NCI-H2227 (cell line): Measurements from ENCODE around the gene TP53TG3F.
"Not testable (repeated sequence)": the region's sequence is repeated elsewhere in the genome, so short reads cannot be mapped to it uniquely, and the experiment has no call there.

Source experiments
- DNase-seq: peaks from one replicate; lab custom pipeline; 2025; ENCODE audit not compliant: unreplicated experiment; lab: John Stamatoyannopoulos, UW

Gene TP53TG3F, protein sequence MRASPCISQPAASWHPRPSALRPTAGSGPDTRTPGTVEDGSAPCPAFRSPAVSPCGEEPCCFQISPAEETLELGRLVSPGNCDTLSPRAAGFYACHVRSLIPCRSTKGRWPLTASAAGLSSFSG

DNA sequence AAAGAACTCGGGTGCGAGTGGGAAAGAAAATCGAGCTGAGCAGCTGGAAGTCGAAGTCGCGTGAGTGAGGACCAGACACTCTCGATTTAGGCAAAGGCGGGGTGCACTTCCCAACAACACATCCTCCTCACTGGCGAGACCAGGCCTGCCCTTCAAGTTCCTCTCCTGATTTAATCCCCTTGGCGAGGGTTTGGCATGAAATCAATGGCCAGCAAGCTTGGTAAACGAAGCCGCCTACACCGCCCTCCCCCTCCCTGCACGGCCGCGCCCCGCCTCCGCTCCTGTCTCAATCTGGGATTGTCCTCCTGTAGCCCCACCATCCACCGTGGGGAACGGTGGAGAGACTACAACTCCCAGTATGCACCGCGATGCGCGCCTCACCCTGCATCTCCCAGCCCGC lies at the start of gene TP53TG3F:
Gene TP53TG3F, plus strand, starts transcription at position 301 of the 400 bp plus-strand sequence. Its CDS starts 68 bp downstream, at position 369.
- not testable (repeated sequence) for DNase-seq

DNA sequence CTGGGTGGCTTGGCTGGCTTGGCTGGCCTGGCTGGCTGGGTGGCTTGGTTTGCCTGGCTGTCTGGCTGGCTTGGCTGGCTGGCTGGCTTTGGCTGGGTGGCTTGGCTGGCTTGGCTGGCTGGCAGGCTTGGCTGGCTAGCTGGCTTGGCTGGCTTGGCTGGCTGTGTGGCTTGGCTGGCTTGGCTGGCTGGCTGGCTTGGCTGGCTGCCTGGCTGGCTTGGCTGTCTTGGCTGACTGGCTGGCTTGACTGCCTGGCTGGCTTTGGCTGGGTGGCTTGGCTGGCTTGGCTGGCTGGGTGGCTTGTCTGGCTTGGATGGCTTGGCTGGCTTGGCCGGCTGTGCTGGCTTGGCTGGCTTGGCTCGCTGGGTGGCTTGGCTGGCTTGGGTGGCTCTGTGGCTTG lies 32.2 kb downstream of the TP53TG3F start:
- DNase-seq, result not testable (repeated sequence)

- DNase-seq, result not testable (repeated sequence)
These were observed 47.8 kb downstream of the TP53TG3F start for GRCh38 chr16:33507231-33507630.

DNA sequence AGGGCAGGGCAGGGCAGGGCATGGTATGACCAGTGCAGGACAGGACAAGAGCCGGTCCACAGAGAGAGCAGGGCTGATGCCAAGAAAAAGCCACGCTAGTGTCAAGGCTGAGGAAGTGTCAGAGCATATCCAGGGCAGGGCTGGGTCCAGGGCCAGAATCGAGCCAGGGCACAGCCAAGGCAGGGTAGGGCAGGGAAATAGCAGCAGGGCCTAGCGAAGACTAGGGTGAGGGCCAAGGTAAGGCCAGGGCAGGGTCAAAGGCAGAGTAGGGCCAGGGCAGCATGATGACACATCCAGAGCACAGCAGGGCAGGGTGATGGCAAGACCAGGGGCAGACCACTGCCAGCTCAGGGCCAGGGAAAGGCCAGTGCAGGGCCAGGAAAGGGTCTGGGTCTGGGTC lies 49.7 kb downstream of the TP53TG3F start:
- DNase-seq, result not testable (repeated sequence)

DNA sequence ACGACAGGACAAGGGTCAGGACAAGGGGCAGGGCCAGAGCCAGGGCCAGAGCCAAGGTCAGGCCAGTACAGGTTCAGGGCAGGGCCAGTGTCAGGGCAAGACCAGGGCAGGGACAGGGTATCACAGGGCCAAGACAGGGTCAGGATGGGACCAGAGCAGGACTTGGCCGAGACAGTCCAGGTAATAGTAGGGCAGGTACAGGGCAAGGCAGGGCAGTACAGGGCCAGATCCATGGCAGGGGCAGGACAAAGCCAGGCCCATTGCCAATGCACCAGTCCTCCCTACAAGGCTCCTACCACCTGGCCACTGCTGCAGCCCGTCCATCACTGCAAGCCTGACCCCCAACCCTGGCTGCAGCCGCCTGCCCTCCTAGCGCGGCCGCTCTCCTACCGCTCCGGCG lies 50.5 kb downstream of the TP53TG3F start:
- DNase-seq, result not testable (repeated sequence)
